NCI-H345 (cell line): ENCODE data around the gene SH2D3C.
A peak's percentile ranks its signal among the peaks of the same experiment; 100 is the strongest.
"Not testable (repeated sequence)": the region's sequence is repeated elsewhere in the genome, so short reads cannot be mapped to it uniquely, and the experiment has no call there.

Source experiments
- DNase-seq: peaks from one replicate; lab custom pipeline; 2025; lab: John Stamatoyannopoulos, UW

The SH2D3C gene

DNA sequence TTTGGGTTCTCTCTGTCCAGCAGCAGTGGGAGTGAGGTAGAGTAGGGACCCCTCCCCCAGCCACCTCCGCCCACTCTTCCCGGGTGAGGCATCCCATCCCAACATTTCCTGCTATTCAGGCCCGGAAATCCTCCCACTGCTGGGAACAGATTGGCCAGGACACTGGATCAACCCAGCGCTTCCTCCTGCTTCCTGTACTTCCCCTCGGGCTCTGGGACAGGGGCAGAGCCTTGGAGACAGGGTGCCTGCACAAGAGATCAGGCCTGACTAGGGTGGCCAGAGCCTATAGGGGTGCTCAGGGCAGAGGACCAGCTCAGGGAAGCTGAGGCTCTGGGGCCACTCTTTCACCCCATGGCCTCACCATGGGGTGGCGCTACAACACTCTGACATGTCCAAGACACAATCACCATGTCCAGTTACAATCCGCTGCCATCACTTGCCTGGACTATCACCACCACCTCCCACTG is 14.5 kb downstream of the SH2D3C start:
- DNase-seq: no peak

DNA sequence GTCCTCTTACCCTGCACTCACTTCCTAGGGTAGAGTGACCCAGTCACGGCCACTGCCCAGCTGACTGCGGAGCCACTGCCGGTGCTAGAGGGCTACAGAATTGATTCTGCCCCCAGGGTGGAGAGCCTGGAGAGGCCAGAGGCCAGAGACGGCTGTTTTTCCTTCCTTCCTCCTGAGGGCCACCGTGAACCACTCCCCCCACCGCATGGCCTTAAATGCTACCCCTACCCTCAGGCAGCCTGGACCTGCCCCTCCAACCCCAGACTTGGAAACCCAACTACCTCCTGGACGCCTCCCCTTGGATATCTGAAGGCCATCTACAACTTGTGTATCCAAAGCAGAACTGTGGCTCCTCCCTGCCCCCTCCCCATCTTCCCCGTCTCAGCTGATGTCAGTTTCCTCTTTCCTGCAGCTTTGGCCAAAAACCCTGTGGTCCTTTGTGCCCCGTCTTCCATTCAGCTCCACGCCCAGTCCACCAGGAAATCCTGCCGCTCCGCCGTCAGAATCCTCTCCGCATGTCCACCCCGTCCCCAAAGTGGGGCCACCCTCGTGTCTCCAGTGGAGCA is 16.3 kb downstream of the SH2D3C start:
- DNase-seq: no peak

DNA sequence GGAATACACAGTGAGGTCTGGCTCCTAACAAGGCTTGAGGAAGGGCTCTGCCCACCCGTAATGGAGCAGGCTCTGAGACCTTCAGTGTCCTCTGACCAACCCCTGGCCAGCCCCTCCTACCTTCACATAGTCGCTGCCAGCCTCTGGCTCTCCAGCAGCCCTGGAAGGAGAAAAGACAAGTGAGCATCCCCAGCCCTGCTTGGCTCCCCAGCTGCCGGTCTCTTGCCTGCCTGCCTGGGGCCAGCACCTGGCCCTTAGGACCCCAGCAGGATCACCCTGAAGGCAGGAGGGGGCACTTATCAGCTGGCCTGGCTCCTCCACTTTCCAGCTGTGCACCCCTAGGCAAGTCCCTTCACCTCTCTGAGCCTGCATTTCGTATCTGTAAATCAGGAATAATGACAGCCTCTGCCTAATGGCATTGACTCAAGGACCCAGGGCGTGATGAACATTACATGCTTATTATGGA is 16.9 kb downstream of the SH2D3C start:
- no peak for DNase-seq

DNA sequence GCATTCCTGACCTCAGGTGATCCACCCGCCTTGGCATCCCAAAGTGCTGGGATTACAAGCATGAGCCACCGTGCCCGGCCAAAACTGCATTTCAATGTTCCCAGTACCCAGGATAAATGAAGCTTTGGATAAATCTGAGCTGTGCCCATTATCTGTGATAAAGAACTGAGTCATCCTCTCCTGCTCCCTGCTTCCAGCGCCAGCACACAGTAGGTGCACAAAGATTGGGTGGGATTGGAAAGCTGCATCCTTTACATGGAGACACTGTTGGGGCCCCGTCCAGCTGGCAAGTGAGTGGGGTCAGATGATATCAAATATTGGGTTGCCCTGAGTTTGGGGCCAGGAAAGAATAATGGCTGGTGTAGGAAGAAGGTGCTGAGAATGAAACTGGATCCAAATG is 17.4 kb downstream of the SH2D3C start:
- no peak for DNase-seq

DNA sequence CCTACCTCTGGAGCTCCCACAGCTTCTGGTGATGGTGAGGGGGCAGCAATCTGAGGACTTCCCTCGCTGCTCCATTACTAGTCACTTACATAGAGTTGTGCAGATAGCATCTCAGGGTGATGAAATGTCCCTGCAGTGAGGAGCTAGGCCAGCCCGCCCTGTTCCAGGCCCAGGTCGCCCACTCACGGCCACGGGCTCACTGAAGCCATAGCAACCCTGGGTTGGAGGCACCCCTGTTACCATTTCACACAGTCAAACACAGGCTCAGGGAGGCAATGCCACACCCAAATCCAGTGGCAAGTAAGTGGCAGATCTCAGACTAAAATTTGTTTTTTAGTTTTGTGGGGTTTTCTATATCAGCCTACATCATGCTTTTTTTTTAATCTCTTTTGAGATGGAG is 19.6 kb downstream of the SH2D3C start:
- DNase-seq: no peak

DNA sequence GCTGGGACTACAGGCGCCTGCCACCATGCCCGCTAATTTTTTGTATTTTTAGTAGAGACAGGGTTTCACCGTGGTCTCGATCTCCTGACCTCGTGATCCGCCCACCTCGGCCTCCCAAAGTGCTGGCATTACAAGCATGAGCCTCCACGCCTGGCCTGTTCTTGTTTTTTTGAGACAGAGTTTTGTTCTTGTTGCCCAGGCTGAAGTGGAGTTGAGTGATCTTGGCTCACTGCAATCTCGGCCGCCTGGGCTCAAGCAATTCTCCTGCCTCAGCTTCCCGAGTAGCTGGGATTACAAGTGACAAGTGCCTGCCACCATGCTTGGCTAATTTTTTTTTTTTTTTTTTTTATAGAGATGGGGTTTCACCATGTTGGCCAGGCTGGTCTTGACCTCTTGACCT is 21.7 kb downstream of the SH2D3C start:
- DNase-seq: not testable (repeated sequence)

DNA sequence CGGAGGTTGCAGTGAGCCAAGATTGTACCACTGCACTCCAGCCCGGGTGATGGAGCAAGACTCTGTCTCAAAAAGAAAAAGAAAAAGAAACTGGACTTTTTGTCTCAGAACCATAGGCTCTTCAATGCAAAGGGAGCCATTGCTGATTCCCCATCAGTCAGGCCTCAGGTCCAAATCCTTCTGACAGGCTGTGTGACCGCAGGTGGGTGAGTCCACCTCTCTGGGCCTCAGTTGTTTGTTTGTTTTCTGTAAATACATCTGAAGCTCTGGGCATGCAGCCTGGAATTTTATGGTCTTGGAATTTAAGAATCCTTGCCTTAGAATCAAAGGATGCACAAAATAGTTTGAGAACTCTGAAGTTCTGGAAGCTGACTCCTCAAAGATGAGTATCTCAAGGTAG is 22.2 kb downstream of the SH2D3C start:
- no peak for DNase-seq

DNA sequence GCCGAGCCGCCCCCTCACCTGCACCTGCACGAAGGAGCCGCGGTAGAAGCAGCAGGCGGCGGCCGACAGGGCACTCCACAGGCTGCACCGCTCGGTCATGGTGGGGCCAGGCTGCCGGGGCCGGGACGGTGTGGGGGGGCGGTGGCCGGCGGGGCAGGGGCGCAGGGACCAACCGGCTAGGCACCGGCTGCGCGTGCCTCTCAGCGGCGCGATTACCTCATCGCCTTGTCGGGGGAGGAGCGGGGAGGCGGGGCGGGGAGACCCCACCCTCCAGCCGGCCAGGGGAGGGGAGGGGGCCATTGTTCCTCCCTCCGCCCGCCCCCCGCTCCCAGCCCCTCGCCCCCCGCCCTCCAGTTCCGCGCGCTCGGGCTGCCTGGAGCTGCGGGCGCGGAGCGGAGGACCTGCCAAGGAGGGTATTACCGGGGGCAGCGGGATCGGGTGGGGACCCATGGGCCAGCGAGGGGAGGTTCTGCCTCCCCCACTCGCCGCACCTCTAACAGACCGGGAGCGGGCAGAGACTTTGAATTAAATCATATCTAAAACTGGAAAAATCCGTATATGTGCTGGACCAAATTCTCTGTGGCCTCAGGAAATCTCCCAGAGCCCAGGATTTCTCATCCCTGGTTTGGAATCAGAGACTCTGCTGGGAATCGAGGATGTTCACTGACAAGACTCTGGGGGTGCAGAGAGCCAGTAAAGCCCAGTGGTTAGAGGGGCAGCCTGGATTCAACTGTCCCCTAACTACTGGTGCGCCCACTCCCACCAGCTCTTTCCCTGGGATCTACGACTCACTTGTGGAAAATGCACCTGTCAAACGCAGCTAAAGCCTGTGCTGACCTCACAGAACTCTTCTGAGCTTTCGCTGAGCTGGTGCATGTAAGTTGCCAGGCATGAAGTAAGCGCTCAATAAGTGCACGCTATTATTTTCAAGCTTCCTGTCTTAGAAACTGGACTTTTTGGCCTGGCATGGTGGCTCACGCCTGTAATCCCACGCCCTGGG is 23.1 kb downstream of the SH2D3C start:
- peak; percentile 81 for DNase-seq

DNA sequence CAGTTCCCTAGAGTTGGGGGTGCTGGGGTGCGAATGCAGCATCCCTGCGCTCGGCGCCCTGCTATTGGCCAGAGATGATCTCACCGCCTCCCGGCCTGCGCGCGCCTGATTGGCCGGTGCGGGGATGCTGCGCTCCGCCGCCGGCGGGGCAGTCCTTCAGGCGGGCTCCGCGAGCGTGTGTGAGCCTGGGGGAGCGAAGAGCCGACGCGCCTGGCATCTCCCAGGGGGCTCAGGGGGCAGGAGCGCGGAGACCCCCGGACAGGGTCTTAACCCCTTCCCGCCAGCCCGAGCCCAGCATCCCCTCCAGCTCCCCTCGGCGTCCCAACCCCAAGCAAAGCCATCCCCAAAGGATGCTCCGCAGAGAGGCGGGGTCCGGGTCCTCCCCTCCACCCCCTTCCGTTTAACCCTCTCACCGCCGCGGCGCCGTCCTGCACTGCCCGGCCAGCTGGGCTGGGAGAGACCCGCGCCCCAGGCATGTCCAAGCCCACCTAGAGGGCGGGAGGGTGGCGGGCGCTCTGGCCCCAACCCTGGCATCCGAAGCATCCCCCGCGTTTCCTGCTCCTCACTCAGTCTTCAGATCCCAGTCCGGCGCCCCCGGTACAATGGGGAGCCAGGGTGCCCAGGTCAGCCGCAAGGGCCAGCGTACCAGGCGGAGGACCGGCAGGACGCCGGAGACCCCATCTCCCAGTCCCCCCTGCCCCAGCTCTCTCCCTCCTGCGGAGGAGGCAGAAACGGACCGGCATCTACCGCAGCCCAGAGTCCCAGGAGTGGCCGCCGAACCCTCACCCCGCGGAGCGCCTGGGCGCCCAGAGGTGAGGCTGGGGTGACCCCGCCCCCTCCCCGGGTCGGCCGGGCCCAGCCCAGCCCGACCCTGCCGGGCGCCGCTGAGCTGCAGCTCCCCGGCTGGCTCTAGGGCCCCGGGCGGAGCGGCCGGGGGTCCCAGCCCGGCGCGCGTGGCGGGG is 24.1 kb downstream of the SH2D3C start:
- peak; percentile 78 for DNase-seq

DNA sequence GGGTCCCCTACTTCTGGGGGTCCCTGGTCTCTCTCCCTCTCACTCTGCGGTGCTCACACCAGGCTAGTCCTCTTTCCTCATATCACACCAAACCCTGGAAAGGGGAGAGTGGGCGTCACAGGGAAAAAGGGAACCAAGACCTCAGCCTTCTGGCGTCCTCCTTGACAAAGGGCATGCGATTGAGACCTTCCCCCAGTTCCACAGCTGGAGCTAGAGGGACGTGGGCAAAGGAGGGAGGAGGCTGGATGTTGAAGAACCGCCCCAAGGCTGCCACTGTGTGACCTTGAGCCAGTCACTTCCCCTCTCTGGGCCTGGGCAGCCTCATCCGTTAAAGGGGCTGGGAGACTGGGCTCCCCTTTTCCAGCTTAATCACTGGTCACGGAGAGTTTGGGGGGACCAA is 24.8 kb downstream of the SH2D3C start:
- DNase-seq: no peak

DNA sequence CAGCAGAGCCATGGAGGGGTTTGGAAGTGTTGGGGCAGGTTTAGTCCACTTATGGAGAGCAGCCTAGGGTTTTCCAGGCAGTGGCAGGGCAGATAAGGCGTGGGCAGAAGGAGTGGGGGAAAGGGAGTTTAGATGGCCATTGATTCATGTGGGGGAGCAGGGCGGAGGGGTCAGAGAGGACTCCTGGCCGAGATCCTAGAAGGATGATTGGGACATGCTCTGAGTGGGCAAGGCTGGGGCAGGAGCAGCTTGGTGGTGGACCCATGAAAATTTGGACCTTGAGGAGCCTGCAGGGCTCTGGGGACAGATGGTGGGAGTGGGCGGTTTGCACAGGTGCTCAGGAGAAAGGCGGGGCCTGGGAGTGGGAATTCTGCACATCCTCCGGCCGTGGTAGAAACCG is 25.3 kb downstream of the SH2D3C start:
- DNase-seq: no peak

DNA sequence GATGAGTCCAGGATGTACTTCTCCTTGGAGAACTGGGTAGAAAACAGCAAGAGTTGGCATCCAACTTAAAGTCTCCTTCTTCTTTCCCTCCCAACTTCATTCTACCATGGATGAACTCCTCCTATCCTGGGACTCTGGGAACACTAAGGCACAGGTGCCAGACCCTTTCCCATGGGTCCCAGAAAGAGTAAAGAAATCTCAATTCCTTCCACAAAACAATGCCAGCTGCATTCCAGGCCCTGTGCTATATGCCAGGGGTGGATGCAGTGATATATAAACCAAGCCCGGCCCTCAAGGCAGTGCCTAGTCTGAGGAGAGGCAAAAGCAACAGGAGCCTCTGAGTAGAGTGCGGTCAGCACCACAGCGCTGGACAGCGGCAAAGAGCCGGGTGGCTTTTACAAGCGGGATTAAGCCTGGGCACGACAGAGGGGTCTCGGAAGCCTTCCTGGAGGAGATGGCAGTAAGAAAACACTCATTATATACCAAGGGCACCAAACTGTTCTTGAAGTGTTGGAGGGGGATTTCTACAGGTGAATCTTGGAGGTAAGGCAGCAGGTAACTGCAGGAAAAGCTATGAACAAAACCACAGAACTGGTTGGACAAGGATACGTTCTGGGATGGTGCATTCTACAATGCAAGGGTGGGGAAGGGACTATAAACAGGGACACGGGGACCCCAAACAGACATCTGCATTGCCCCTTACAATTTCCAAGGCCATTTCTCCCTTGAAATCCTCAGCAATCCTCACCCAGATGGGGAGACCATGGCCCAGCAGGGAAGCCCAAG is 27.0 kb downstream of the SH2D3C start:
- DNase-seq: no peak

DNA sequence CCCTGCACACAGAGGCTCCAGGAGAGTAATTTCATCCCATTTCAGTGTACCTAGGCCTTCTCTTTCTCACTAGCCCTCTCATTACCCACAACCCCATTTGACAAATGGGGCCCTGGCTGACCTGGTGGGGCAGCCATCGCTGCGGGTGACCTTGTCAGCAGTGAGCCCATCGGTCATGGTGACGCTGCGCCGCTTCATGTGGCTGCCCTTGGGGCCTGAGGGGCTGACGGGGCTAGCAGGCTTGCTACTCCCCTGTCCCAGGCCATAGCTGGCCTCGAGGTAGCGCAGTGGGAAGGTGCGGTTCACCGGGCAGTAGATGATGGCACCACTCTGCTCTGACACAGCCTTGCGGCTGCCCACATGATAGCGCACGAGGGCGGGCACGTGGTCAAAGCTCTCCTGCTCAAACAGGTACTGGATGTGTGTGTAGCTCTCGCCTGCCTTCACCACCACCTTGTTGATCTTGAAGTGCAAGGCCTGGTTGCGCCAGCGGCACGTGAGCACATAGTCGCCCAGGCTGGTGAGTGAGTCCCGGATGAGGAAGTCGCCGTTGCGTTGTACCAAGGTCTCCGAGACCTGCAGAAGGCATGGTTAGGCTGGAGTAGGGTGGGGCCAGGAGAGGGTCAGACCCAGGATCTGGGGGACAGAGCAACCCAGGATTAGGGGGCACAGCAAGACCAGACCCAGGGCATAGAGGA is 29.2 kb downstream of the SH2D3C start:
- DNase-seq: no peak

DNA sequence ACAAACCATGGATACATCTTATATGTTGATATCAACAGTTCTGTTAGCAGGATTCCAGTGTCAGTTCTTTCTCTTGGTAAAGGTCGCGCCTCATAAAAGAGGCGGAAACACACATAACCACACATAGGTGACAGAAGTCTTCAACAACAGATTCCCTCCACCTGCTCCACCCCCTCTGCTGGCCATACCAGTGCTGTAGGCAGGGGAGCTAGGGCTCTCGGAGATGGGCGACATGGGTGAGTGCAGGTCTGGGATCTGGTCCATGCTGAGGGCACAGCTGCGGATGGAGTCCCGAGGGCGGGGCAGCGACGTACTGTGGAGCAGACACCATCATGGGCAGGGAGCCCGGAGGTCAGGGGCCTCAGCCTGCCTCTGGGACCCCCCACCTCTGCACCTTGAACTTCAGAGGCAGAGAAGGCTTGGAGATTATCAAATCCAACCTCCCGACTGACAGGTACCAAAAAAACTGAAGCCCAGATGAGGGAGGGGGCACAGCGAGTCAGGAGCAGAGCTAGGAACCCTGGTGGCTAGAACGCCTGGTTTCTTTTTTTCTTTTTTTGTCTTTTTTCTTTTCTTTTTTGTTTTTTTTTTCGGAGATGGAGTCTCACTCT is 31.4 kb downstream of the SH2D3C start:
- no peak for DNase-seq

DNA sequence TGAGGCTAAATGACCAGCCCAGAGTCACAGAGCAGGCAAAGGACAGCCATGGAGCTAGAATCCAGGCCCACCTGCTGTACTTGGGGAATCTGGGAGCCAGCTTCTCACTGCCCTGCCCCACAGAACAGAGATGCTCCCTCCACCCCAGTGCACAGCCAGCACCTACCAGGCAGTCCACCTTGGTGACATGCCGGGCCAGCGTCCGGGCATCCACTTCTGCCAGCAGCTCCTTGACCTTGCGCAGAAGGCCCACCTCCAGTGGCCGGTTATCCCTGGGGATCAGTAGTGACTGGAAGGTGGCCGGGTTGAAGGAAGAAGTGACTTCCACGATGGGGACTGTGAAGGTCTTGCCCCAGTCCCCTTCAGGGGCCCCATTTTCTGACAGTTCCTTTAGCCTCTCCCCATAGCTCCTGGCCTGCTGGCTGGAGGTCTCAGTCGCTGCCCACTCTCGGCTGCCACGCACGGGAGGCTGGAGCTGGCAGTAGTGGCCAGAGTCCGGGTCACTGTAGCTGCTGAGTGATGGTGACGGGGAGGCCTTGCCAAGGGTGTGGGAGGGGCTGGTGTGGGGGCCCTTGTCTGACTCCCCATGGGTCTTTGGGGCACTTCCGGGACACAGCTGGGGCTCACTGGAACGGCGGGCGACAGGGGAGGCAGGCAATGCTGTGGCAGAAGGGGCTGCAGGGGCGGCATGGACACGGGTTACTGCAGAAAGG is 33.9 kb downstream of the SH2D3C start:
- DNase-seq: no peak

DNA sequence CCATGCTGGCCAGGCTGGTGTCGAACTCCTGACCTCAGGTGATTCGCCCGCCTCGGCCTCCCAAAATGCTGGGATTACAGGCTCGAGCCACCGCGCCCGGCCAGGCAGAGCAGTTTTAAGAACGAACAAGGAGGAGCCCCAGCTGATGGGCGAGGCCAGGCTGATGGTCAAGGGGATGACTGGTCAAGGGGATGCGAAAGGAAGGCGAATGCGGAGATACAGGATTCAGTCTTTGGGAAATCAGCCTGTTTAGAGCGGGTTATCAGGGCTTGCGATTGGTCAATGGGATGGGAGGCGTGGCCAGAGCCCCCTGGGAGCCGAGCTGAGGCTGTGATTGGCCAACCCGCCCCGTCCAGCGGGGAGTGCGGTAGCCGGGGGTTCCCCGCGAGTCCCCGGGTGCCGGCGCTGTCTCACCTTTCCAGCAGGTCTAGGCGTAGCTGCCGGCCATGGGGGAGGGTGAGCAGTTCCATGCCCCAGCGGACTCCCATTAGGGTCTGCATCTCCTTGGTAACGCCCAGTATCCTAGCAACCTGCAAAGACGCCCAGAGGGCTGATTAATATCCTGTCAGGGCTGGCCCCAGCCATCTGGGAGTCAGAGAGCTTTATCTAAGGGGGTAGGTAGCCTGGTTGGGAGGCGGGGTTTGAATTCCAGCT is 35.9 kb downstream of the SH2D3C start:
- DNase-seq: no peak

DNA sequence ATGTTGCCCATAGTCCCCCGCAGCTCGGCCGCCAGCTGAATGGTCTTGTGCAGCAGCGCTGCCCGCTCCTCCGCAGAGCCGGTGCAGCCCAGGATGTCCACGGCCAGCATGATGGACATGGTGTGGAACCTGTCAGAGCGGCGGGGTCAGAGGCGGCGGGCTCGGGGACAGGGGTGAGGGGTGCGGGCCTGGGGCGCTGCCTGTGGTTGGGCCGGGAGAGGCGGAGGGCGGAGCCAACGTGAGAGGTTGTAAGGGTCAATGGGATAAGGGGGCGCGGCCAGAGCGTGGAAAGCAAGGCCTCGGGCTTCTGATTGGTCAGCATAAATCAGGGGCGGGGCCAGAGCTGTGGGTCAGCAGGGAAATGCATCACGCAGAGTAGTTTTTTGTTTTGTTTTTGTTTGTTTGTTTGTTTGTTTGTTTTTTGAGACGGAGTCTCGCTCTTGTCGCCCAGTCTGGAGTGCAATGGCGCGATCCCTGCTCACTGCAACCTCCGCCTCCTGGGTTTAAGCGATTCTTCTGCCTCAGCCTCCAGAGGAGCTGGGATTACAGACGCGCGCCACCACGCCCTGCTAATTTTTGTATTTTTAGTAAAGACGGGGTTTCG is 36.5 kb downstream of the SH2D3C start:
- DNase-seq: no peak

DNA sequence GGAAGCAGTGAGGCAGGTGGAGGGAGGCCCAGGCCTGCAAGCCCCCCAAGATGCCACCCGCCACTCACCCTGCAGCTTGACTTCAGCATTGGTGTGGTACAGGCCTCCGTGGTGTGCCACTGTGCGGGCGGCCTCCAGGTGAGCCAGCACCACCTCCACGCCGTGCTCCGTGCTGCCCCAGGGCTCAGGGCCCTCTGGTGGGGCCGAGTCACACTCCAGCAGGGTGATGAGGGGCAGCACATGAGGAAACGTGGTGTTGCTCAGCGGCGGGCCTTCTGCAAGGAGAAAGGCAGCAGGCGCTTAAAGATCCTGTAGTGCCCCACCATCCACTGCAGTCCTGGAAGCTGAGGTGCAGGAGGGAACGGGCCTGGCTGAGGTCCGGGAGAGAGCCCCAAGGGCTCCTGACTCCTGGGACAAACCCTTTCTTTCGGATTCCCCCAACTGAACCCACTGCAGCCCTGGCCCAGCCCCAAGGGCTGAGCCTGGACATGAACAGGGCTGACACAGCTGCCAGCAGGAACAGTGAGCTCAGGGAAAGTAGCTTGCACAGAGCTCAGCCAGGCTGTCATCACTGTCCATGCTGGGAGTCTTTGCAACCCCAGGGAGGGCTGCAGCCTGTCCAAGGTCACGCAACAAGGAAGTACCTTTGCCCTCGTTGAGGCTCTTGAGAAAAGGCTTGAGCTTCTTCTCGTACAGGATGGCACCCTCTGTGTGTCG is 38.7 kb downstream of the SH2D3C start:
- no peak for DNase-seq
